ENCODE measurements around the gene E4F1. TPM values are rescaled to one million over a fixed set of nuclear protein-coding genes. Genes with fewer than 3 reads are reported as not detected.

The E4F1 gene
- total and polyA plus RNA-seq, 9 of the 15 experiments (the other 6 are each of a cell fraction or from before 2014, with no cell fraction given): 0.48 to 94.9 (median 20.4) TPM

- TF ChIP-seq ARID3A (IDR thresholded peaks at IDR 0.05; ENCODE audit: borderline replicate concordance, low read depth, low read length): peak; percentile 44; the same call in 1 of the 2 replicates
- TF ChIP-seq ZNF280B (CRISPR knock-in tag; IDR thresholded peaks at IDR 0.05): no peak
- TF ChIP-seq BCOR (IDR thresholded peaks at IDR 0.05): 0 out of 2 replicates have a peak, but pooled peaks have one; percentile 20
- TF ChIP-seq FOXA3 (CRISPR knock-in tag; conservative IDR thresholded peaks at IDR 0.05 in 1 of 2, IDR thresholded peaks at IDR 0.05 in 1 of 2): 0 out of 4 replicates have a peak, but pooled peaks of 1 of the 2 experiments have one; percentile 31
- 0 out of 2 replicates have a peak, but pooled peaks have one; percentile 17 for TF ChIP-seq ELF4 (CRISPR knock-in tag; IDR thresholded peaks at IDR 0.05)
- TF ChIP-seq MAZ (CRISPR knock-in tag; conservative IDR thresholded peaks at IDR 0.05 in 1 of 2, IDR thresholded peaks at IDR 0.05 in 1 of 2): peak; percentile 85 to 99
- peak; percentile 2; the same call in 1 of the 2 replicates for TF ChIP-seq ATF6 (CRISPR knock-in tag; IDR thresholded peaks at IDR 0.05)
- no peak for TF ChIP-seq PTBP1 (IDR thresholded peaks at IDR 0.05; ENCODE audit: low read depth, low read length)
- no peak for TF ChIP-seq NCOA1 (IDR thresholded peaks at IDR 0.05; ENCODE audit: low read depth)
- no peak for TF ChIP-seq TFAM (CRISPR knock-in tag; conservative IDR thresholded peaks at IDR 0.05)
- TF ChIP-seq HNRNPK (IDR thresholded peaks at IDR 0.05; ENCODE audit: low read depth, low read length, poor library complexity, severe bottlenecking): no peak
- no peak for TF ChIP-seq ZNF518B (CRISPR knock-in tag; IDR thresholded peaks at IDR 0.05)
- TF ChIP-seq HDAC1 (IDR thresholded peaks at IDR 0.05): peak in 1 of 2 experiments; percentile 67; a peak in 1 of 4 replicates
- TF ChIP-seq KLF1 (tag; IDR thresholded peaks at IDR 0.05): no peak
- no peak for TF ChIP-seq MCM5 (IDR thresholded peaks at IDR 0.05; ENCODE audit: low read depth)
- peak; percentile 69 for TF ChIP-seq SP1 (CRISPR knock-in tag; IDR thresholded peaks at IDR 0.05)
- 0 out of 2 replicates have a peak, but pooled peaks have one; percentile 33 for TF ChIP-seq KLF13 (tag; IDR thresholded peaks at IDR 0.05; ENCODE audit: borderline replicate concordance, low read depth)
Observed at GRCh38 chr16:2205104-2205966, 18.1 kb upstream of the E4F1 start, which contains the start of gene MLST8 (continued).

Data from K562 (cell line).